ENCODE data around the gene DCLK1. TPM values are rescaled to one million over a fixed set of nuclear protein-coding genes. Genes with fewer than 3 reads are reported as not detected.

DCLK1 gene
- 10 to 100 TPM; 20.5 to 40.1 (median 28.7) TPM for total RNA-seq

- Histone ChIP-seq H3K27ac (replicated peaks in 1 of 4) (peak within 1 kb of the TSS; percentile 45 to 71 (median 63)), H3K27me3 (peaks cover 0 to 4% (median 0%) of the 10 kb centered on the region in 4 donors), H3K36me3 (no peaks in the 10 kb centered on the region), H3K4me3 (peak within 1 kb of the TSS; percentile 58 to 86 (median 68)), H3K9me3 (no peaks in the 10 kb centered on the region), H3K4me1 (peaks cover 6 to 33% (median 17%) of the 10 kb centered on the region in 4 donors)
- DNase-seq (ENCODE audit: extremely low spot score): no peak
- WGBS: 4% methylated on average over 20 of the region's 48 CpGs
- intact Hi-C loops (cut with DNase I): loop anchor here (5.0 to 10.0 kb wide), 2 partner anchors 146 to 147 kb away; no protein-coding TSS in a partner anchor
- peak; percentile 18 to 28 for TF ChIP-seq POLR2AphosphoS5 (IDR thresholded peaks at IDR 0.05)
- TF ChIP-seq POLR2A (IDR thresholded peaks at IDR 0.05; ENCODE audit: low read depth): no peak
Observed at GRCh38 chr13:36131222-36131930, at the start of gene DCLK1. DCLK1 (minus strand) TSS chr13:36131382.

GRCh38 chr13:36175621-36176020 is 44.4 kb upstream of the DCLK1 start:
- intact Hi-C loops (cut with DNase I): no loop called here
- Histone ChIP-seq H3K27ac (replicated peaks in 1 of 4) (no peak overlapping the region), H3K27me3 (no peaks in the 10 kb centered on the region), H3K9me3 (no peaks in the 10 kb centered on the region), H3K36me3 (no peaks in the 10 kb centered on the region), H3K4me3 (no peak overlapping the region), H3K4me1 (no peaks in the 10 kb centered on the region)
- 59% methylated on average over 5 of the region's 5 CpGs for WGBS
- DNase-seq (ENCODE audit: extremely low spot score): no peak
- TF ChIP-seq POLR2AphosphoS5 (IDR thresholded peaks at IDR 0.05) (no peak), CTCF (IDR thresholded peaks at IDR 0.05) (no peak), POLR2A (IDR thresholded peaks at IDR 0.05; ENCODE audit: low read depth) (no peak), EP300 (IDR thresholded peaks at IDR 0.05) (no peak)

- intact Hi-C loops (cut with DNase I): no loop called here
- Histone ChIP-seq H3K9me3 (no peaks in the 10 kb centered on the region), H3K4me1 (no peaks in the 10 kb centered on the region), H3K36me3 (no peaks in the 10 kb centered on the region), H3K4me3 (no peak overlapping the region), H3K27me3 (no peaks in the 10 kb centered on the region), H3K27ac (replicated peaks in 1 of 4) (no peak overlapping the region)
- TF ChIP-seq POLR2A (IDR thresholded peaks at IDR 0.05; ENCODE audit: low read depth) (no peak), POLR2AphosphoS5 (IDR thresholded peaks at IDR 0.05) (no peak), EP300 (IDR thresholded peaks at IDR 0.05) (no peak), CTCF (IDR thresholded peaks at IDR 0.05) (no peak)
- no peak for DNase-seq (ENCODE audit: extremely low spot score)
- 63% methylated on average over 4 of the region's 7 CpGs for WGBS
Observed at GRCh38 chr13:36174923-36175322, 43.7 kb upstream of the DCLK1 start.

GRCh38 chr13:36173571-36174322 is 42.6 kb upstream of the DCLK1 start:
- DNase-seq (ENCODE audit: extremely low spot score): no peak
- 91% methylated on average over 3 of the region's 4 CpGs for WGBS
- H3K4me1 ChIP-seq: no peaks in the 10 kb centered on the region
- TF ChIP-seq EP300 (IDR thresholded peaks at IDR 0.05): no peak
- no peak for TF ChIP-seq CTCF (IDR thresholded peaks at IDR 0.05)
- TF ChIP-seq POLR2AphosphoS5 (IDR thresholded peaks at IDR 0.05): no peak
- no peak for TF ChIP-seq POLR2A (IDR thresholded peaks at IDR 0.05; ENCODE audit: low read depth)
- no peaks in the 10 kb centered on the region for H3K9me3 ChIP-seq
- H3K36me3 ChIP-seq: no peaks in the 10 kb centered on the region
- H3K27ac ChIP-seq (replicated peaks in 1 of 4): no peak overlapping the region
- H3K4me3 ChIP-seq: no peak overlapping the region
- no peaks in the 10 kb centered on the region for H3K27me3 ChIP-seq
- intact Hi-C loops (cut with DNase I): no loop called here

- WGBS: 97% methylated on average over 5 of the region's 5 CpGs
- DNase-seq (ENCODE audit: extremely low spot score): no peak
- H3K27me3 ChIP-seq: no peaks in the 10 kb centered on the region
- peaks cover 0 to 19% (median 16%) of the 10 kb centered on the region in 4 donors for H3K4me1 ChIP-seq
- no peak overlapping the region for H3K4me3 ChIP-seq
- no peak overlapping the region for H3K27ac ChIP-seq (replicated peaks in 1 of 4)
- no peaks in the 10 kb centered on the region for H3K9me3 ChIP-seq
- no peaks in the 10 kb centered on the region for H3K36me3 ChIP-seq
- no peak for TF ChIP-seq EP300 (IDR thresholded peaks at IDR 0.05)
- TF ChIP-seq CTCF (IDR thresholded peaks at IDR 0.05): no peak
- no peak for TF ChIP-seq POLR2AphosphoS5 (IDR thresholded peaks at IDR 0.05)
- TF ChIP-seq POLR2A (IDR thresholded peaks at IDR 0.05; ENCODE audit: low read depth): no peak
- intact Hi-C loops (cut with DNase I): no loop called here
Observed at GRCh38 chr13:36166046-36166445, 34.9 kb upstream of the DCLK1 start.

Measured in esophagus muscularis mucosa (tissue), 4 donors.